Body of pancreas (tissue), 4 donors: Measurements from ENCODE around the gene GSTP1. TPM values are rescaled to one million over a fixed set of nuclear protein-coding genes. Genes with fewer than 3 reads are reported as not detected.
"Not testable (repeated sequence)": the region's sequence is repeated elsewhere in the genome, so short reads cannot be mapped to it uniquely, and the experiment has no call there.

Experiments used
- ATAC-seq: fragments of 150-250 bp; one replicate; pipeline ENCODE4 v1.9.1; 2016
- DNase-seq, 4 donors: peaks; one replicate each; pipeline ENCODE4 v3.0.0-alpha.2; 2019
- H3K27ac ChIP-seq, 4 donors: fragments of 200-600 bp; sonication (generic); 1 replicate in 3 of 4; 2 replicates in 1 of 4; pipeline versions ENCODE4 v1.5.1 to v1.6.1; 2016 to 2019; ENCODE audit warnings: mild to moderate bottlenecking in 1 of 4, mixed read lengths in 1 of 4, moderate library complexity in 1 of 4
- H3K27me3 ChIP-seq, 2 donors: fragments of 200-600 bp; sonication (generic); one replicate each; pipeline ENCODE4 v1.6.0; 2016; ENCODE audit warnings: mild to moderate bottlenecking in 1 of 2
- H3K36me3 ChIP-seq, 2 donors: fragments of 200-600 bp; sonication (generic); replicated peaks in 1 of 2; 2 replicates each; pipeline ENCODE4 v1.5.1; 2016; ENCODE audit warnings: low read depth in 2 of 2; ENCODE audit not compliant: insufficient read depth in 1 of 2
- H3K4me1 ChIP-seq: fragments of 200-600 bp; sonication (generic); one replicate; pipeline ENCODE4 v1.6.0; 2016
- H3K4me3 ChIP-seq, 2 donors: fragments of 200-600 bp; sonication (generic); 1 replicate in 1 of 2; 2 replicates in 1 of 2; pipeline ENCODE4 v1.5.1; 2016 to 2019
- H3K9me3 ChIP-seq, 3 donors: fragments of 200-600 bp; sonication (generic); 1 replicate in 2 of 3; 2 replicates in 1 of 3; pipeline ENCODE4 v1.5.1; 2016
- CTCF ChIP-seq, 7 experiments: fragments of 450-650 bp in 4 of 7; fragments of 200-600 bp in 3 of 7; sonication (generic) in 3 of 7; IDR thresholded peaks; one replicate each; pipeline ENCODE4 v1.5.1; 2016 to 2019; ENCODE audit warnings: antibody characterized with exemption in 7 of 7
- POLR2A ChIP-seq, 3 donors: fragments of 450-650 bp; IDR thresholded peaks; one replicate each; pipeline ENCODE4 v1.6.1; 2016; ENCODE audit warnings: antibody characterized with exemption in 3 of 3, mild to moderate bottlenecking in 2 of 3
- WGBS, 2 donors: methylation state at CpG; one replicate each; pipeline ENCODE4 v1.1.5; 2017; 5-methylcytosine and 5-hydroxymethylcytosine counted together
- intact Hi-C: fragments of 100-400 bp; cut with DNase I; formaldehyde crosslinking; loops from one replicate; pipeline ENCODE4 v1.15.1; 2023
- total RNA-seq, 2 donors: library from RNA; depleted of rRNA; stranded (reverse); fragments of >200 nt; gene quantifications; one replicate each; pipeline ENCODE4 v1.1.0, GENCODE V29; 2016

GSTP1 gene
- total RNA-seq, 2 donors from 2014 or later: 359 to 454 TPM

- ATAC-seq (no peak), DNase-seq (no peak)
- TF ChIP-seq POLR2A (IDR thresholded peaks at IDR 0.05): no peak
- TF ChIP-seq CTCF (IDR thresholded peaks at IDR 0.05): peak in 1 of 7 experiments; percentile 3
- H3K4me1 ChIP-seq: peaks cover 16% of the 10 kb centered on the region
- peaks cover 0 to 7% of the 10 kb centered on the region in 2 donors for H3K36me3 ChIP-seq
- 32 to 40% methylated on average over 16 to 32 of the region's 34 CpGs for WGBS, 2 donors
- no peaks in the 10 kb centered on the region for H3K9me3 ChIP-seq
- H3K27ac ChIP-seq: no peak overlapping the region
- H3K4me3 ChIP-seq: no peak overlapping the region
- H3K27me3 ChIP-seq: no peaks in the 10 kb centered on the region
- intact Hi-C loops: no loop called here
These were observed 32.3 kb downstream of the GSTP1 start for GRCh38 chr11:67615728-67616430.

GRCh38 chr11:67616431-67617242 is 33.0 kb downstream of the GSTP1 start:
- intact Hi-C loops: no loop called here
- Histone ChIP-seq H3K27ac (no peak overlapping the region), H3K4me1 (peaks cover 16% of the 10 kb centered on the region), H3K36me3 (peaks cover 0 to 3% of the 10 kb centered on the region in 2 donors), H3K4me3 (no peak overlapping the region), H3K27me3 (no peaks in the 10 kb centered on the region), H3K9me3 (no peaks in the 10 kb centered on the region)
- ATAC-seq: no peak
- no peak for DNase-seq
- 53 to 60% methylated on average over 9 to 11 of the region's 11 CpGs for WGBS, 2 donors
- no peak for TF ChIP-seq CTCF (IDR thresholded peaks at IDR 0.05)
- TF ChIP-seq POLR2A (IDR thresholded peaks at IDR 0.05): no peak

GRCh38 chr11:67617243-67617953 is 33.8 kb downstream of the GSTP1 start:
- no peak for ATAC-seq
- intact Hi-C loops: no loop called here
- no peak for DNase-seq
- 71 to 84% methylated on average over 7 of the region's 7 CpGs for WGBS, 2 donors
- Histone ChIP-seq H3K36me3 (peaks cover 0 to 2% of the 10 kb centered on the region in 2 donors), H3K9me3 (no peaks in the 10 kb centered on the region), H3K4me3 (no peak overlapping the region), H3K4me1 (peaks cover 16% of the 10 kb centered on the region), H3K27me3 (no peaks in the 10 kb centered on the region), H3K27ac (no peak overlapping the region)
- no peak for TF ChIP-seq POLR2A (IDR thresholded peaks at IDR 0.05)
- TF ChIP-seq CTCF (IDR thresholded peaks at IDR 0.05): no peak

- H3K27ac ChIP-seq, H3K36me3 ChIP-seq, H3K27me3 ChIP-seq, intact Hi-C loops, H3K4me1 ChIP-seq, DNase-seq, ATAC-seq, H3K9me3 ChIP-seq, H3K4me3 ChIP-seq: not testable (repeated sequence)
- 90 to 96% methylated on average over 9 to 30 of the region's 40 CpGs for WGBS, 2 donors
These were observed 35.5 kb downstream of the GSTP1 start for GRCh38 chr11:67618901-67619659.

- H3K27ac ChIP-seq, H3K36me3 ChIP-seq, H3K9me3 ChIP-seq, H3K4me3 ChIP-seq, ATAC-seq, H3K4me1 ChIP-seq, H3K27me3 ChIP-seq, DNase-seq, intact Hi-C loops: not testable (repeated sequence)
- WGBS, 2 donors: 80 to 85% methylated on average over 30 to 33 of the region's 33 CpGs
These were observed 36.3 kb downstream of the GSTP1 start for GRCh38 chr11:67619683-67620618.

GRCh38 chr11:67620621-67621020 is 37.0 kb downstream of the GSTP1 start:
- H3K27me3 ChIP-seq, H3K9me3 ChIP-seq, H3K27ac ChIP-seq, H3K4me3 ChIP-seq, H3K36me3 ChIP-seq, ATAC-seq, intact Hi-C loops, DNase-seq, H3K4me1 ChIP-seq: not testable (repeated sequence)
- 86 to 87% methylated on average over 12 to 13 of the region's 13 CpGs for WGBS, 2 donors

- H3K27ac ChIP-seq, H3K36me3 ChIP-seq, DNase-seq, H3K4me1 ChIP-seq, H3K4me3 ChIP-seq, intact Hi-C loops, ATAC-seq, H3K9me3 ChIP-seq, H3K27me3 ChIP-seq: not testable (repeated sequence)
- WGBS, 2 donors: 60 to 61% methylated on average over 3 of the region's 3 CpGs
These were observed 38.3 kb downstream of the GSTP1 start for GRCh38 chr11:67621928-67622327.
